ENCODE results near the gene CARD10. TPM values are rescaled to one million over a fixed set of nuclear protein-coding genes. Genes with fewer than 3 reads are reported as not detected.
"Not testable (repeated sequence)": the region's sequence is repeated elsewhere in the genome, so short reads cannot be mapped to it uniquely, and the experiment has no call there.

Gene CARD10
- total RNA-seq, 1 donor from 2014 or later, result 13.5 TPM

DNA sequence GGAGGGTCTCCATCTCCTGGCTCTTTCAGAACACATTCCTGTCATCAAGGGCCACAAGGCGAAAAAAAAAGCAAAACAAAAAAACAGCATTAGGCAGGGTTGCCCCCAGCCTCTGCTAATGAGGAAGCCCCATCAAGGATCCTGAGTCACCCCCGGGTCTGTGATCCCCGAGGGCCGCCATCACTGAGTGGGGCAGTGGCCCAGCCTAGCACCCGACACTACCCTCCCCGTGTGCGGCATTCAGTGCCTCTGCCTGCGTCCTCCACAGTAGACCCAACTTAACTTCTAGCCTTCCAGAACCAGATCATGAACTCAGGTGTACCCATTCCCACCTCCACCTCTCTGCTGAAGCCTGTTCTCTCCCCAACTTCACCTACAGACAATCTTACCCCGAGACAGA, 34.5 kb upstream of the CARD10 start:
- TF ChIP-seq, protein P1, sequence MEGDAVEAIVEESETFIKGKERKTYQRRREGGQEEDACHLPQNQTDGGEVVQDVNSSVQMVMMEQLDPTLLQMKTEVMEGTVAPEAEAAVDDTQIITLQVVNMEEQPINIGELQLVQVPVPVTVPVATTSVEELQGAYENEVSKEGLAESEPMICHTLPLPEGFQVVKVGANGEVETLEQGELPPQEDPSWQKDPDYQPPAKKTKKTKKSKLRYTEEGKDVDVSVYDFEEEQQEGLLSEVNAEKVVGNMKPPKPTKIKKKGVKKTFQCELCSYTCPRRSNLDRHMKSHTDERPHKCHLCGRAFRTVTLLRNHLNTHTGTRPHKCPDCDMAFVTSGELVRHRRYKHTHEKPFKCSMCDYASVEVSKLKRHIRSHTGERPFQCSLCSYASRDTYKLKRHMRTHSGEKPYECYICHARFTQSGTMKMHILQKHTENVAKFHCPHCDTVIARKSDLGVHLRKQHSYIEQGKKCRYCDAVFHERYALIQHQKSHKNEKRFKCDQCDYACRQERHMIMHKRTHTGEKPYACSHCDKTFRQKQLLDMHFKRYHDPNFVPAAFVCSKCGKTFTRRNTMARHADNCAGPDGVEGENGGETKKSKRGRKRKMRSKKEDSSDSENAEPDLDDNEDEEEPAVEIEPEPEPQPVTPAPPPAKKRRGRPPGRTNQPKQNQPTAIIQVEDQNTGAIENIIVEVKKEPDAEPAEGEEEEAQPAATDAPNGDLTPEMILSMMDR (IDR thresholded peaks at IDR 0.05), result no peak
- Mint-ChIP-seq H3K9me3 (ENCODE audit: low read depth) (no peaks in the 10 kb centered on the region), H3K4me1 (ENCODE audit: low read depth) (peaks cover 70% of the 10 kb centered on the region), H3K27me3 (ENCODE audit: low read depth) (no peaks in the 10 kb centered on the region), H3K27ac (ENCODE audit: unreplicated experiment) (no peak overlapping the region), H3K4me3 (ENCODE audit: unreplicated experiment) (no peak overlapping the region), H3K36me3 (ENCODE audit: low read depth) (no peaks in the 10 kb centered on the region)
- no peak for DNase-seq (ENCODE audit: low spot score)

DNA sequence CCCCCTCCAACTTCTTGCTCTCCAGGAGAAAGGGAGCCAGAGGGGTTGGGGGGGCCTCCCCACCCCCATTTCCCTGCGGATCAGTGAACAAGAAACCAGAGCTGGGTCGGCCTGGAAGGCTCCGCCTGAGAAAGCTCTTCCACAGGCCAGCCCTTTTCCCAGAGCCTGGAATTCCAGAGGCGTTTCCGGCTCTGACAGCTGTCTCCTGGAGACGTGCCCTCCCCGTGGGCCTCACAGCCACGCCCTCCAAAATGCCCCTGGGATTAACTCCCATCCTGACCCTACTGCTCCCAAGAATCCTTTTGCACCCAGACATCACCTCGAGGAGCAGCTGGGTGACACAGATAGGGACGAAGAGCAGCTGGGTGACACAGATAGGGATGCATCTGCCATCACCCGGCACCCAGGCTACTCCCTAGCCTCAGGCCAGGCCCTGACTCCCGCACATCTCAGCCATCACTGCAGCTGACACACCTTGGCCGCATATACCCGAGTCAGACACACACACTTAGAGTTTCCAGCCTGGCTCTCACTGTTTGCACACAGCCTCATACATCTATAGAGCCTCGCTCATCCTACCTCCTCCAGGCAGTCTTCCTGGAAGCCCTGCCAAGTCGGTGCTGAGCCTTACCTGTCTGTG, 33.4 kb upstream of the CARD10 start:
- Mint-ChIP-seq H3K4me3 (ENCODE audit: unreplicated experiment) (peak overlapping the region; percentile 55), H3K4me1 (ENCODE audit: low read depth) (peaks cover 75% of the 10 kb centered on the region), H3K36me3 (ENCODE audit: low read depth) (no peaks in the 10 kb centered on the region), H3K27ac (ENCODE audit: unreplicated experiment) (peak overlapping the region; percentile 94), H3K27me3 (ENCODE audit: low read depth) (no peaks in the 10 kb centered on the region), H3K9me3 (ENCODE audit: low read depth) (no peaks in the 10 kb centered on the region)
- DNase-seq (ENCODE audit: low spot score), result no peak
- TF ChIP-seq, protein P1 (IDR thresholded peaks at IDR 0.05), result no peak

DNA sequence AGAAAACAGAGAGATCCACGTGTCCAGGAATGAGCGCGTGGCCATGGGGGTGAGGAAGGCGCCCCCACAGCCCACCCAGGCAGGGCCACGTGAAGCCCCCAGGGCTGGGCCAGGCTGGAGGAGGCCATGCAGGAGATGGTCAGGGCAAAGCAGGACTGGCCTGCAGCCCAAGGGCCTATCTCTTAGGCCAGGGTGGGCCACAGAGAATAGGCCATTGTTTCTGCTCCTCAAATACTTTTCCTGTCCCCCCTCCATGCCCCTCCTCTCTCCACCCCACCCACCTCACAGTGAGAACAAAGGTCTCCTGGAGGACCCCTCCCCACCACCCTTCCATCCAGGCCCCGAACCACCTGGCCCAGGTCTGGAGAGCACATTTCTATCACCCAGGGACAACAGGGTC, 32.8 kb upstream of the CARD10 start:
- no peak for DNase-seq (ENCODE audit: low spot score)
- Mint-ChIP-seq H3K9me3 (ENCODE audit: low read depth) (no peaks in the 10 kb centered on the region), H3K4me3 (ENCODE audit: unreplicated experiment) (no peak overlapping the region), H3K27me3 (ENCODE audit: low read depth) (no peaks in the 10 kb centered on the region), H3K36me3 (ENCODE audit: low read depth) (no peaks in the 10 kb centered on the region), H3K27ac (ENCODE audit: unreplicated experiment) (peak overlapping the region; percentile 94), H3K4me1 (ENCODE audit: low read depth) (peaks cover 75% of the 10 kb centered on the region)
- TF ChIP-seq, protein P1 (IDR thresholded peaks at IDR 0.05), result no peak

DNA sequence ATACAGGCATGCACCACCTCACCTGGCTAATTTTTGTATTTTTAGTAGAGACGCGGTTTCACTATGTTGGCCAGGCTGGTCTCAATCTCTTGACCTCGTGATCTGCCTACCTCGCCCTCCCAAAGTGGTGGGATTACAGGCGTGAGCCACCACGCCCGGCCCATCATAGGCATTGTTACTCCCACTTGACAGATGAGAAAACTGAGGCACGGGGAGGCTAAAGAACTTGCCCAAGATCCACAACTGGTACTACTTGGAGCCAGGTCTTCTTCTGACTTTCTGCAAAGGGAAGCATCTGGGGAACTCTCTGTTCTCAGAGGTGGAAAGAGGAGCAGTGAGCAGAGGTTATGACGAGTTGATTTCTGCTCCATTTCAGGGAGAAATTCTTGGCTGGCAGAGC, 31.7 kb upstream of the CARD10 start:
- not testable (repeated sequence) for H3K36me3 Mint-ChIP-seq (ENCODE audit: low read depth); H3K9me3 Mint-ChIP-seq (ENCODE audit: low read depth); H3K27me3 Mint-ChIP-seq (ENCODE audit: low read depth); DNase-seq (ENCODE audit: low spot score); H3K4me3 Mint-ChIP-seq (ENCODE audit: unreplicated experiment); H3K27ac Mint-ChIP-seq (ENCODE audit: unreplicated experiment)
- peaks cover 74% of the 10 kb centered on the region for H3K4me1 Mint-ChIP-seq (ENCODE audit: low read depth)

DNA sequence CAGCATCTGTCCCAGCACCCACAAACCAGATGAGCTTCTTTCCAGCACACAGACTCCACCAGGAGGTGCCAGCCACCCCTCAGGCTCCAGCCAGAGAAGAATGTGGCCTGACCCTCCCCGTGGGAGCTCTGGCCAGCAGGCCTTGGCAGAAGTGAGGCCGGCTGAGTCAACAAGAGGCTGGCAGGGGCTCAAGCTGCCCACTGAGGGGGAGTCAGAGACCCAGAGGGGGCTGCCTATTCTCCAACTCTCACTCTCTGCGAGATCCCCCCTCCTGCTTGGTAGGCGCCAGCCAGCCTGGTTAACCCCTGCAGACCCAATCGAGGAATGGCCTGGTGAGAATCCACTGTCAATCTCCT, 30.5 kb upstream of the CARD10 start:
- Mint-ChIP-seq H3K4me1 (ENCODE audit: low read depth) (peaks cover 82% of the 10 kb centered on the region), H3K27me3 (ENCODE audit: low read depth) (no peaks in the 10 kb centered on the region), H3K9me3 (ENCODE audit: low read depth) (no peaks in the 10 kb centered on the region), H3K27ac (ENCODE audit: unreplicated experiment) (peak overlapping the region; percentile 96), H3K4me3 (ENCODE audit: unreplicated experiment) (peak overlapping the region; percentile 48), H3K36me3 (ENCODE audit: low read depth) (no peaks in the 10 kb centered on the region)
- TF ChIP-seq, protein P1 (IDR thresholded peaks at IDR 0.05), result peak; percentile 80
- DNase-seq (ENCODE audit: low spot score), result no peak

DNA sequence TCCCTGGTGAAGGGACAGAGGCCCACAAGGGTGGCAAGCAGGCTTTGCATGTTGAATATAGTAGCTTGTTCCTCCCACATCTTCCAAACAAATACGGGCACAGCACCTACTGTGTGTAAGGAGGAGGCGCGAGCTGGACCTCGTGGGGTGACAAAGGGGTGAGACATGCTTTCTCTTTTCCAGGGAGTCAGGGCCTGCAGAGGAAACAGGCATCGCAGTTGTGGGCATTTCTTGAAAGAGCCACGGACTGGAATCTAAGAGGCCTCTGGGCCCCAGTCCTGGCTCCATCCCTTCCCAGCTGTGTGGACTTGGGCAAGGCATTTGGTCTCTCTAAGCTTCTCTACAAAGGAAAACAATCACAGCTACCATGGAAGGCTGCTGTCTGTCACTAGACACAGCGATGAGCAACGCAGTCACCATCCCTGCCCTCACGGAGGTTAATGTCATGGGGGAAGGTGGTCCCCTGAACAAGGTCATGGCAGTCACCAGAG, 28.1 kb upstream of the CARD10 start:
- Mint-ChIP-seq H3K27ac (ENCODE audit: unreplicated experiment) (peak overlapping the region; percentile 99), H3K4me1 (ENCODE audit: low read depth) (peaks cover 73% of the 10 kb centered on the region), H3K9me3 (ENCODE audit: low read depth) (no peaks in the 10 kb centered on the region), H3K4me3 (ENCODE audit: unreplicated experiment) (no peak overlapping the region), H3K36me3 (ENCODE audit: low read depth) (no peaks in the 10 kb centered on the region), H3K27me3 (ENCODE audit: low read depth) (no peaks in the 10 kb centered on the region)
- TF ChIP-seq, protein P1 (IDR thresholded peaks at IDR 0.05), result no peak
- no peak for DNase-seq (ENCODE audit: low spot score)
